GM19452 (cell line): Measurements from ENCODE around the gene SPRED3.

Experiments used
- ATAC-seq: cut with Tn5 transposase; IDR thresholded peaks from one replicate; pipeline ENCODE4 v1.9.1; 2021; ENCODE audit not compliant: unreplicated experiment

SPRED3 gene

DNA sequence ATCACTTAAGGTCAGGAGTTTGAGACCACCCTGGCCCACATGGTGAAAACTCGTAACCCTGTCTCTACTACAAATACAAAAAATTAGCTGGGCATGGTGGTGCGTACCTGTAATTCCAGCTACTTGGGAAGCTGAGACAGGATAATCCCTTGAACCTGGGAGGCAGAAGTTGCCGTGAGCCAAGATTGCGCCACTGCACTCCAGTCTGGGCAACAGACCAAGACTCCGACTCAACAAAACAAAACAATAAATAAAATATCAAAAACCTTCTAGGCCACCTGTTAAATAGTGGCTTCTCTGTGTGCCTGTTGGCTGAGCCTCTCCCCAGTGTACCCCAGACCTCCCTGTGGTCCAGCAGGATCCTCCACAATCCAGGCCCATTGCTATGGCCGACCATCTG, 17.4 kb upstream of the SPRED3 start:
- no peak for ATAC-seq

DNA sequence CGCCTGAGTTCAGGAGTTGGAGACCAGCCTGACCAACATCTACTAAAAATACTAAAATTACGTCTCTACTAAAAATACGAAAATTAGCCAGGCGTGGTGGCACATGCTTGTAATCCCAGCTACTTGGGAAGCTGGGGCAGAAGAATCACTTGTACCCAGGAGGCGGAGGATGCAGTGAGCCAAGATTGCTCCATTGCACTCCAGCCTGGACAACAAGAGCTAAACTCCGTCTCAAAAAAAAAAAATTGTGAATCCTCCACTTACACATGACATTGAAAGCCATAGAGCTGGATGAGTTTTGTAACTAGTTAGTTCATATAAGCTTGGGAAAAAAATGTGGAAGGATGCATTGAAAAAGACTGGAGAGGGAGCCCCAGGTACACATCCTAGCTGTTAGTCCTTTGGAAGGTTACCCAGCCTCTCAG, 14.6 kb upstream of the SPRED3 start:
- peak; percentile 1 for ATAC-seq

DNA sequence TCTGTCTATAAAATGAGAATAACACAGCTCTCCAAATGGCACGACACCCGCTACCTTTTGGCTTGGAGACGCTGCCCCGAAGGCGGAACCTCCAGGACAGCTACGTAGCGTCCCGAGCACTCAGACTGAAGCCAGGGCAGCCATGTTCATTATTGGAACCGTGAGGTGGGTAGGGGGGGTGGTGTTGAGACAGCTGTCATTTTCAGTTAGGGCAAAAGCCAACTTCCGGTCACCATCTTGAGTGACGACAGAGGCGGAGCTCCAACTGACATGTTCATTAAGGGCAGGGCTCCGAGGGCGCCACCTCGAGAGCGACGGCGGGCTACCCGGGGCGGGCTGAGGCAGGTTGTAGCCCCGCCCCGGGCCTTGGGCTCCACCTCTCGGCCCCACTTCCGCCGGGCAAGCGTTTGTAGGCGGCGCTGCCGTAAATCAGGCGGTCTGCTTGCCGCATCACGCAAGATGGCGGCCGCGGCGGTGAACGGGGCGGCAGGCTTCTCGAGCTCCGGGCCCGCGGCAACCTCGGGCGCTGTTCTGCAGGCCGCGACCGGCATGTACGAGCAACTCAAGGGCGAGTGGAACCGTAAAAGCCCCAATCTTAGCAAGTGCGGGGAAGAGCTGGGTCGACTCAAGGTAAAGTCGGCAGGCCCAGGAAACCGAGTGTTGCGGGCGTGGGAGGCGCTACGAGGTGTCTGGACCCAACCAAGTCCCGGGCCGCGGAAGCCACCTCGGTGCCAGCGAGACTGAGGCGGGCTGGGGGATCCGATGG, 14.0 kb upstream of the SPRED3 start, which contains the start of gene PSMD8:
PSMD8 (plus strand) TSS at position 240 of the 766 bp plus-strand sequence; CDS start at position 271, 31 bp downstream.
- ATAC-seq, result peak; percentile 95

DNA sequence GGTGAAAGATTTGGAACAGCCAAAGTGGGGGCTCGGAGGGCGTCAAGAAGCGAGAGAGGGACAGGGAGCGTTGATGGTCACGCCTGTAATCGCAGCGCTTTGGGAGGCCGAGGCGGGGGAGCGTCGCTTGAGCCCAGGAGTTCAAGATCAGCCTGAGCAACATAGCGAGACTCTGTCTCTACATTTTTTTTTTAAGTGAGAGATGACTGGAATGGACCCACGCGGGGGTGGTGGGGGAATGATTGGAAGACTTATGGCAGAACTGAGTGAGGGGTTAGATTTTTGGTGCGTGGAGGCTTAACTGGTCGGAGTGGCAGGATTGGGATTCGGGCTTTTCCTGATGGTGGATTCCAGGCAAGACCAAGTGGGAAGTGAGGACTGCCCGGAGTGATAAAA, 13.4 kb upstream of the SPRED3 start:
- no peak for ATAC-seq

DNA sequence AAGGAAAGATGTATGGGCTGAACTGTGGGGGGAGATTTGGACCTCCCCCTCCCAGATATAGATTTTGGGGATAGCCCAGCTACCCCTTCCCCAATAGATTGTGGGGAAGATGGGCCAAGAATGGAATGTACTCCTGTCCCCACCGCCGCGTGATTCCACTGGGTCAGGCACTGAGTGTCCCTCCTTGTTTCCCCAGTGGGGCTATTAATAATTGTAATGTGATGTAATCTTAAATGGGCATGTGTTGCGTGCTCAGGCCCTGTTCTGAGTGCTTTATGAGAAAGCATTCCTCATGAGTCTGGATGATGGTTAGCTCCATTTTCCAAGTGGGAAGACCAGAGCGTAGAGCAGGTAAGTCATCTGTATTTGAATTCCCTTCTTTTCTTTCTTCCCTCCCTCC, 12.7 kb upstream of the SPRED3 start:
- no peak for ATAC-seq

DNA sequence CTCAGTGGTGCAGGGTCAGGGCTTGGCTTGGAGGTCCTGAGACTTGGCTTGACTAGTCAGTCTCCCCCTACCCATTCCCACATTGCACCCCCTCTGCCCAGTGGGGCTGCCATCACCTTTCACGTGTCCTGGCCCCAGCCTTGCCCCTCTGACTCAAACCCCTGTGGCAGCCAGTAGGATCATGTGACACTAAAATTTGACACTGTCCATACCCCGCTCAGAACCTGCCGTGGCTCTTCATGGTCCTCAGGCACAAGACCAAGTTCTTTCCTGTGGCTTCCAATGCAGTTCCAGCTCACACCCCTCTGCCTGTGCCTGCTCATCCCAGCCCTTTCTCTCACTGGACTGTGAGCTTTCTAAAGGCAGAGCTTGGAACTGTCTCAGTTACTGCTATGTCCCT, 11.9 kb upstream of the SPRED3 start:
- ATAC-seq, result no peak

DNA sequence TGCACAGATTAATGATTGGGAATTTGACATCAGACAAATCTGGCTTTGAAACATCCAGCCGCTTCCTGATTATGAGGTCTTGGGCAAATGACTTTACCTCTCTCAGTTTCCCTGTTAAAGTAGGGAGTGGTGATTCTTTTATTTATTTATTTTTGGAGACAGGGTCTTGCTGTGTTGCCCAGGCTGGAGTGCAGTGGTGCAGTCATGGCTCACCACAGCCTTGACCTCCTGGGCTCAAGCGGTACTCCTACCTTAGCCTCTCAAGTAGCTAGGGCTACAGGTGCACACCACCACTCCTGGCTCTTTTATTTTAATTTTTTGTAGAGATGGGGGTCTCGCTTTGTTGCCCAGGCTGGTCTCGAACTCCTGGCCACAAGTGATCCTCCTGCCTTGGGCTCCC, 11.4 kb upstream of the SPRED3 start:
- no peak for ATAC-seq

DNA sequence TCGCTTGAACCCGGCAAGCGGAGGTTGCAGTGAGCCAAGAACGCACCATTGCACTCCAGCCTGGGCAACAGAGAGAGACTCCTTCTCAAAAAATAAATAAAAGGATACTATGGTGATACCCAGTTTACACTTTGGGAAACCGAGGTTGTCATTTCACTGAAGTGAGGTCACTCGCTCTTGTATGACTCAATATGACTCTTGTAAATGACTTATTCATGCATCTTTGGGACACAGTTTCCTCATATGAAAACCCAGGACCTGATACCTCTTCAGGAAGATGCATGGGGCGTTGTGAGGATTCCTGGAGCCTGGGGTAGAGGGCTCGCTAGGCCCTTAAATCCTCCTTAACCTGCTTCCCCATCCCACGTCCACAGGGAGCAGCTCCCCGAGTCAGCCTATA, 9.6 kb upstream of the SPRED3 start:
- ATAC-seq, result no peak

DNA sequence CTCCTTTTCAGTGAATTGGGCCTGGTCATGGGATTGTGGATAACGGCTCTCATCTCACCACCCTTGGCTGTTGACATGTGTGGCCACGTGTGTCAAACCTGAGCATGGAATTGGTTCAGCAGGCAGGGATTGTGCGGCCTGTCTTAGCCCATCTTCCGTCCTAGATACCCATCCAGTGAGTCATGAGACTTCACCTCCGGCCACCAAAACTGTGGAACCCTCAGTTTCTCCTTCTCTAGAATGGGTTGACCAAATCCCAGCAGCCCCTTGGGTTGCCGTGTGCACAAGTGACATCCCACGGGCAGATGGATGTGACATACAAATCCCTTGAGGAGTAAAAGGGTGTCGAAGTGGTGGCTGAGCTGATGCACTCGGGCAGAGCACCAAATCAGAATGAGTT, 7.4 kb upstream of the SPRED3 start:
- no peak for ATAC-seq

DNA sequence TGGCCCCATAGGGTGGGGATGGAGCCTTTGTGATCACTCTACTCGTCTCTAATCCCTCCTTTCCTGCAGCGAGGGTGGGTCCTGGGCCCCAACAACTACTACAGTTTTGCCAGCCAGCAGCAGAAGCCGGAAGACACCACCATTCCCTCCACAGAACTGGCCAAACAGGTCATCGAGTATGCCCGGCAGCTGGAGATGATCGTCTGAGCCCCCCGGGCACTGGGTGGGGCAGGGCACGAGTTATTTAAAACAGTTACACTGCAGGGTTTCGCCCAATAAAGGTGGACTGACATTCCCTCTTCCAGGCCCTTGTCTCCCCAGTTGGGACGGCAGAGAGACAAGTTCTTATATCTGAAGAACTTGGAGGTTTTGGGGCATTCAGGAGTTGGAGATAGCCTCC, 5.3 kb upstream of the SPRED3 start:
- no peak for ATAC-seq

DNA sequence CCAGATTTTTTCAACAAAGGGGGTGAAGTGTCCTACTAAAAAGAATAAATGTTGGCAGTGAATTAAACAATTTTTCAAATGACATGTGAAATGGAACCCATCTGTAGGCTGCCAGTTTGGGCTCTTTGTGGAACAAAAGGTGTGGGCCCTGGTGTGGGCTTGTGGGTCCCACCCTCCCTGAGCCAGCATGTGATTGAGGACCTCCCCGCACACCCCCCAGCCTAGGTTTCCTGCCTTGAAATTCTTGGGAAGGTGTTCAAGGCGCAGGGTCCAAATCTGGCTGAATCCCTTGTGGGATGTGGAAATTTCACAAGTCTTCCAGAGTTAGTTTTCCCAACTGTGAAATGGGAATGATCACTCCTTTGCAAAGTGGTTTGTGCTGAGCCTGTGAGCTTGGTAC, 4.8 kb upstream of the SPRED3 start:
- ATAC-seq, result no peak

DNA sequence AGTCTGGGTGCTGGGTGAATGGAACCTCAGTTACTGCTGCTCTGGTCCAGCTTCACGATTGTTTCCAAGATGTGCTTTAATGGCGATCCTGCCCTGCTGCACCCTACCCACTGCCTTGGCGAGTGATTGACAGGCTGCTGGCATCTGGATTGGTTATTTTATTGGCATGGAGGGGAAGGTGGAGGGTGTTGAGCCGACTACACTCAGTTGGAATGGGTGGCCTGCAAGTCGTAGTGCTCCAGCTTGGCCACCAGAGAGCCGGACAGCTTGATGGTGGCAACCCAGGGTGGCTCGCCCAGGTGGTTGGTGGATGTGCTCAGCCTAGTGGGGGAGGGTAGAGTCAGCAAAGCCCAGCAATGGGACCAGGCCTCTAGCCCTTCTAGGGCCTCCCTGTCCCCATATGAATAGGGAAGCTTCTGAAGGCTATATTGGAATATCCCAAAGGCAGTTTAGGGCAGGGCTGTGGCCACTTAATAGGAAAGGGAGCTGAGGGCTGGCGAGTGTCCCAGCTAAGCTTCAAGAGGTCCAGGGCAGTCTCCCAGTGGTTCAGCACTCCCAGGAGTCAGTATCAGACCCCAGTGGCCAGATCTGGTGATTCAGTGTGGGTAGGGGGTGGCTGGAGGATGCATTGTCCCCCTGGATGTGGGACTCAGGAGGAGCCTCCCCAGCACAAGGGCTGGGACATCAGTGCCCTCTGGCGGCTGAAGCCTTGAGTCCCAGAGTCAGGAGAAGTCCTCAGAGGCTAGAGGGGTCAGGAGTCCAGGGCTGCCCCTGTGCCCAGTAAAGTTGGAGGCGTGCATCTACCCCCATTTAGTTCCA, 4.1 kb upstream of the SPRED3 start:
- no peak for ATAC-seq

DNA sequence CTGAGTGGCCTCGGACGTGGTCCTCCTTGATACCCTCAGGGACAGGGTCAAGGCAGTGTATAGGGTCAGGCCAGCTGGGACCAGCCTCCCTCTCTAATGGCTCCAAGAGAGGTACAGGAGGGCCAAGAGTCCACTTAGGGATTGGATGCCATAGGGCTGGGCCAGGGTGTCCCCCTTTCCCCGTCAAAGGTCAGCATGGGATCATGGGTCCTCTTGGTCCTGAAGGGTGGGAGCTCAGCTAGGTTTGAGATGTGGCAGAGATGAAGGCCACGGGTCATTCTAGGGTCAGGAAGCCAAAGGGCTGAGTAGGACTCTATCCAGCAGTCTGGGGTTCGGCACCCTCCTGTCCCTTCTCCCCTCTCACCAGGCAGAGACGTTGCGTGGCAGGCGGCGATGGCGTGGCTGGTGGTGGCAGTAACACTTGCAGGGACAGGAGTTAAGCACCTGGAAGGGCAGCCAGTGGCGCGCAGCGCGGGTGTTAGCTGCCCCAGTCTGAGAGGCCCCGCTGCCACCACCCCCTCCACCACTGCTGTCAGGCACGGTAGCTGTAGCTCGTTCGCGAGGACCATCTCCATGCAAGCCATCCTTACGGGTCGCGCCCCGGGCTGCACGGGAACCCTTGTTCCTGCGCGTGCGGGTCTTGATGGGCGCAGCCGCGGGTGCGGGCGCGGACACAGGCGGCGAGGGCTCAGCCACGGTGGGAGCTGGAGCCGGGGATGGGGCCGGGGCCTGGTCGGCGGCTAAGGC, 3.3 kb upstream of the SPRED3 start:
- no peak for ATAC-seq

DNA sequence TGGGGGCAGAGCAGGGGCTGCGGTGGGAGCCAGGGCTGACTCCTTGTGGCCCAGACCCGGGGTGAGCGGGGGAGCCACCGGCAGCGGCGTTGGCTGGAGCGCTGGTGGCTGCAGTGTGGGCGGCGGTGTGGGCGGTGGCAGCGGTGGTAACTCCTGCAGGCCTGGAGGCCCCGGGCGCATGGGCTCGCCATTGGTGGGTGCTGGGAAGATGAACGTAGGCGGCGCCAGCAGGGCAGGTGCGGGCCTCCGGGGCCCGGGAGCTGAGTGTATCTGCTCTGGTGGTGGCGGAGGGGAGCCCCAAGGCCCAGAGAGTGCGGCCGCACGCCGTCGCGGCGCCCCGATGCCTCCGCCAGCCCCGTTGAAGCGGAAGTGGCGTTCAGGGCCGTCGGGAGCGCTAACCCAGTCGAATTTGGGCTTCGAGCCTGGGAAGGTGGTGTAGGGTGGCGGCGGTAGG, 2.7 kb upstream of the SPRED3 start:
- no peak for ATAC-seq

DNA sequence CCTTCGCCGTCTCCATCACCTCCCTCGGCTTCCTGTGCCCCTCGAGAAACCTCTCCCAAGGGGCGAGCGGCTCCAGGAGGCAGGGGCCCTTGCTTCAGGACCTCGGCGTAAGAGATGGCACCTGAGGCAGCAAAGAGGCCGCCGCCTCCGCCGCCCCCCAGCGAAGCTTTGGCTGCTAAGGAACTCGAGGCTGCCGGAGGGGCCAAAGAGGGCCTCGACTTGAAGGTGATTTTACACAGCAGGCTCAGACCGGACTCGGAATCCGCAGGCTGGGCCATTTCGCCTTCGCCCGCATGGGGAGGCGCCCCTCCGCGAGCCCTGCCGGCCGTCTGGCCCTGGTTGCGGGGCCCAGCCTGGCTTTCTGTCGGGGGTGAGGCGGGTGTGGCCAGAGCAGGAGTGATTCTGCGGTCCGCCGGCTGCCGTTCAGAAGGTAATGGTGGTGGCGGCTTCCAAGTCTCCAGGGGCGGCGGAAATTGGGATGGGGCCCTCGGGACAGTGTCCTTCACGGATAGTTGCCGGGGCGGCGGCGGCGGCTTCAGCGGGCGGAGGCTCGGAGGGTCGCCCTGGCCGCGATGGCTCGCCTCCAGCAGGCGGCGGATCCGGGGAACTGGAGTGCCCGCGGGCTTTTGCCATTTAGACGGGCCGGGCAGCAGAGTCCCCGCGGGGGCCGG, 2.1 kb upstream of the SPRED3 start:
- ATAC-seq, result no peak

DNA sequence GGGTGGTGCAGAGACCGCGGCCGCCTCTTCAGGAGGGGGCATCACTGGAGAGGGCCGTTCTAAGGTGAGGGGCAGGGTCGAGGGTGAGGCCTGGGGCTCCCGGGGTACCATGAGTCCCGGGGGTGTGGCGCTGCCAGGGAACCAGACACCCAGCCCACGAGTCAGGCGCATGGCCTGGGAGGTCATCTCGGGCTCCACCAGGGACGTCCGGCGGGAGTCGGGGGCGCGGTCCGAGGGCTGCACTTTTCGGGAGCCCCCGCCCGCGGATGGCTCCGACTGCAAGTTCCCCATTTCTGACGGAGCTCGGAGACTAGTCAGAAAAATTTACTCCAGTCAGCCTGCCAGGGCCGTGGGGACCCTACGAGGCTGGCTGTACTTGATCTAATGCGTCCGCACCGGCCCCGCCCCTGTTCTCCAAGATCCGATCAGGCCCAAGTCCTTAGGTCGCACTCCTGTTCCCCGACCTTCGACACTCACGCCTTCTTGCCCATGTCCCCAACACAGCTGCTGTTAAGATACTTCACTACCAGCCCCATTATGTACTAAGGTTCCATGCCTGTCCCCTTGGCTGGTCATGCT, 1.4 kb upstream of the SPRED3 start:
- ATAC-seq, result no peak

DNA sequence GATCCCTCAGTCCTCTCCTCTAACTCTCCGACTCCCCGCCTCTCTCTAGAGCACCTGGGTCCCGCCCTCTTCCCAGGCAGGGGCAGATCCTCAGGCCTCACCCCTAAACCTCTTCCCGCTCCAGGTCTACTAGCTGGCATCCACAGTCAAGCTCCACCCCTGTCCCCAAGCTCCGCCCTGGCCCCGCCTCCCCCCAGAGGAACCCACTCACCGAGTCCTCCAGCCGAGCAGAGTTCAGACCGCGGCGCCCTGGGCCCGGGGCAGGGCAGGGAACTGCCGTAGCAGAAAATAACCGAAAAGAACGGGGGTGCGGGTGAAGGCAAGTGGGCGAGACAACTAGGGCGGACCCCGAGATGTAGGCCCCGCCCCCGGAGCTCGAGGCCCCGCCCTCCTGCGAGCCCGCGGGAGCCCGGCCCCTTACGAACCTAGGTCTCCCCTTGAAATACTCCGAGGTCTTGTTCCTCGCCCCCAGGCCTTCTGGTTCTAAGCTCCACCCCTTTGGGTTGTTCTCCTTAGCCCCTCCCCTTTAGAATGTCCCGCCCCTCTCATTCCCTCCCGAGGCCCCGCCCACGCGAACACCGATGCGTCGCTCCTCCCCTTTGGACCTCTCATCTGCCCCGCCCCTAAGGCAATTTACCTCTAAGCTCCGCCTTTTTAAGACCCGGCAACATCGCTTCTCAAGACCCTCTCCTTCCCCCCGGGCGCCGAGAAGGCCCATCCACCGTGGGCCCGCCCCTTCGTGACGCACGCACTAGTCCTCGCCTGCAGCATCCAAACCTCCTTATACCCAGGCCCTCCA, 748 bp upstream of the SPRED3 start, which contains the start of gene GGN:
GGN (minus strand) TSS at position 485 of the 799 bp plus-strand sequence. CDS start 773 bp downstream, outside the sequence.
- no peak for ATAC-seq

DNA sequence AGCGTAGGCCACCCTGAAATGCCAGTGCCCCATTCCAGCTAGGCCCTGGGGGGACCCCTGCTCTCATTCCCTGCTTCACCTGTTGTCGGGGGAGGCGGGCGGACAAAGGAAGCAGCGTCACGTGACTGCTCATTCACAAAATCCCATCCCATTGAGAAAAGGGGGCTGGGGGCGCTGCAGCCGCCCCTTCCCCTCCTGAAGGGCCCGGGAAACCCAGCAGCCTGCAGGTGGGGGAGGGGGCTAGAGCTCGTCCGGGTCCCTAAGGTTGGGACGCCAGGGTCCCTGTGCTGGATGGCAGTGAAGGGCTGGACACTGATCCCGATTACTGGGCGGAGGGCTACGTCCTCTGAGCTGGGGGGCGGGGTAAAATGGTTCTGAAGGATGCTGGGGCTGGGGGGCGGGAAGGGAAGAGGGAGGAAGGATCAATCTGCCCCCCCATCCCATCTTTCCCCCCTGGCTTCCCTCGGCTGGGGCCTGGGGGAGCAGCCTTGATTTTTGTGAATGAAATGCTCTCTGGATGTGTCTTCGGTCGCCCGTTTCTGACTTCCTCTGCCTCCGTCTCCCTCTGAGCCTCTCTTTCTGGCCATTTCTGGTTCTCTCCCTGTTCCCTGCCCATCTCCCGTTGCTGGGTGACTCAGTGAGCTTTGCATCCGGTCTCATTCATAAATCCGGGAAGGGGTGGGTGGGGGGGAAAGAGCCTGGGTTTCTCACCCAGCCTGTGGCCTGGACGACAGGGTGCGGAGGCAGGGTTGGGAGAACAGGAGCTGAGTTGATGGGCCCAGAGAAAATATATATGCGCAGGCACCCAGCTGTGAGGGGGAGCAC, 816 bp downstream of the SPRED3 start:
- no peak for ATAC-seq
